GM19452 (cell line): Measurements from ENCODE around the gene PPEF2.

ENCODE experiments used
- ATAC-seq: cut with Tn5 transposase; IDR thresholded peaks from one replicate; pipeline ENCODE4 v1.9.1; 2021; ENCODE audit not compliant: unreplicated experiment

Gene PPEF2

GRCh38 chr4:75834095-75834771, 68.0 kb downstream of the PPEF2 start:
- no peak for ATAC-seq

GRCh38 chr4:75831856-75832405, 70.3 kb downstream of the PPEF2 start:
- ATAC-seq, result no peak

GRCh38 chr4:75830906-75831305, 71.3 kb downstream of the PPEF2 start:
- ATAC-seq, result no peak

GRCh38 chr4:75823812-75824211, 78.4 kb downstream of the PPEF2 start:
- no peak for ATAC-seq

- ATAC-seq, result no peak
Observed at GRCh38 chr4:75822416-75822815, 79.8 kb downstream of the PPEF2 start.

- ATAC-seq, result no peak
Observed at GRCh38 chr4:75821966-75822365, 80.3 kb downstream of the PPEF2 start.

- no peak for ATAC-seq
Observed at GRCh38 chr4:75821216-75821615, 81.0 kb downstream of the PPEF2 start.

GRCh38 chr4:75820676-75821075, 81.6 kb downstream of the PPEF2 start:
- no peak for ATAC-seq

- no peak for ATAC-seq
Observed at GRCh38 chr4:75820197-75820596, 82.1 kb downstream of the PPEF2 start.

- no peak for ATAC-seq
Observed at GRCh38 chr4:75819121-75819520, 83.1 kb downstream of the PPEF2 start.

GRCh38 chr4:75817901-75818300, 84.4 kb downstream of the PPEF2 start:
- no peak for ATAC-seq
